ENCODE data around the gene GABRG3.

GABRG3 gene

GRCh38 chr15:26970712-26971210 lies at the start of gene GABRG3:
GABRG3 (plus strand) TSS chr15:26971181.
- DNase-seq (ENCODE audit: low read depth), result no peak

- DNase-seq (ENCODE audit: low read depth), result no peak
These were observed 49.5 kb upstream of the GABRG3 start for GRCh38 chr15:26921433-26921832.

DNA sequence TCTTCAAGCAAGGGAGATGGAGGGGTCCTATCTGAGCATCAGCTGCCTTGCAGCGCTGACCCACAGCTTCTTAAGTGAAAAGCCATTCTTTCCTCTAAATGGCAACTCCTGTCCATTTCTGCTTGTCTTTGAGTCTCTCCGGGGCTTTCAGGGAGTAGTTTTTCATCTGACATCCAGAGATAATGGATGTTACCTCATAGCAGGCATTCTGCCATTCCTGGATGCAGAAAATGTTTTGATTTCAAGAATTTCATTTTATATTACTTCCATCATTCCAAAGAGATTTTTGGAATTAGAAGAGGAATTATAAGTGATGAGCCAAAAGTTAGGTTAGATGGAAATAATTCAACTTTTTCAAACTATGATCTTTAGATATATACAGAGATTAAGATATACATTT lies 44.9 kb upstream of the GABRG3 start:
- DNase-seq (ENCODE audit: low read depth), result no peak

DNA sequence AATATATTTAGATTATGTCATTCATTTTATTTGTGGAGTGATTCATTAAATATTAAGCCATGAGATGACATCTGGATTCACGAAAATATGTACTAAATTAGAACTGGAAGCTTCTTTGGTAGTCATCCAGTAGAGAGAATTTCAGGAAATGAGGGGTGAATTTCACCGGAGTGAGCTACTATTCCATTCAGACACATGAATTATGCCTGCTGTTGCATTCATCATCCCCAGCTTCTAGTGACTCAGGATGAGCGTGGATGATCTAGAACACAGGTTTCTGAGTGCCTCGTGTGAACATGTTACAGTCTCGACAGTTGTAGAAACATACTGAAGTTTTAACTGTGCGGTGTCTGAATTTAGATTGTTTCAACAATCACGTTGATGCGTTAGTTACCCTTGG lies 42.9 kb upstream of the GABRG3 start:
- no peak for DNase-seq (ENCODE audit: low read depth)

- no peak for DNase-seq (ENCODE audit: low read depth)
These were observed 41.4 kb upstream of the GABRG3 start for GRCh38 chr15:26929588-26929987.

DNA sequence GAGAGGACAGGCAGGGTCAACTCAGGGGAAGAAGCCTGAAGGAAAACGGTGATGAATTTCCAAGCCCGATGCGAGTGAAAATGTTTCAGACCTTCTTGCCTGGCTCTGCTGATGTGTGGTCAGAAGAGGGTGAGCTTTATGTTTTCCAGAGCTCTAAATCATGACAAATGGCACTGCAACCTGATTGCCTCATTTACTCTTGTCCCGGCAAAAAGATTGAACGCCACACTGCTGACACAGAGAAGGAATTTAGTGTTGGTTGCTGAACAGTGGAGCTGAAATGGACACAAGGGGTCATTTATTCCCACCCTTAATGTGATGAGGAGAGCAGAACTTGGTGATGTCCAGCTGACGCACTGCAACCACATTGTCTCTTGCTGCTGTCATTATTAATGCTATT lies 36.1 kb upstream of the GABRG3 start:
- no peak for DNase-seq (ENCODE audit: low read depth)

GRCh38 chr15:26935322-26935721 lies 35.7 kb upstream of the GABRG3 start:
- no peak for DNase-seq (ENCODE audit: low read depth)

- DNase-seq (ENCODE audit: low read depth), result no peak
These were observed 34.5 kb upstream of the GABRG3 start for GRCh38 chr15:26936502-26936901.

DNA sequence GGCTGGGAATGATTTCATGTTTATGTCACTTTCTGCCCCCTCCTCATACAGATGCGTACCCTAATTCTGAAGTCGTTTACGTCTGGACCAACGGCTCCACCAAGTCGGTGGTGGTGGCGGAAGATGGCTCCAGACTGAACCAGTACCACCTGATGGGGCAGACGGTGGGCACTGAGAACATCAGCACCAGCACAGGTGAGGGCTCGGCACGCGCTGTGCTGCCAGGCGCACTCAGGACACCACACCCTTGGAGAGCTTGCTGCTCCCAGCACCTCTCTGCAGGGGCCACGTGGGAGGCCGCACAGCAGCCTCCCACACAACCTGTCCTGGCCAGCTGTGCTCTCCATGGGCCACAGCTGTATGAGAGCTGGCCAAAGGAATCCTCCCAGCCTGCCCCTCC lies 33.8 kb upstream of the GABRG3 start:
- DNase-seq (ENCODE audit: low read depth), result no peak

DNA sequence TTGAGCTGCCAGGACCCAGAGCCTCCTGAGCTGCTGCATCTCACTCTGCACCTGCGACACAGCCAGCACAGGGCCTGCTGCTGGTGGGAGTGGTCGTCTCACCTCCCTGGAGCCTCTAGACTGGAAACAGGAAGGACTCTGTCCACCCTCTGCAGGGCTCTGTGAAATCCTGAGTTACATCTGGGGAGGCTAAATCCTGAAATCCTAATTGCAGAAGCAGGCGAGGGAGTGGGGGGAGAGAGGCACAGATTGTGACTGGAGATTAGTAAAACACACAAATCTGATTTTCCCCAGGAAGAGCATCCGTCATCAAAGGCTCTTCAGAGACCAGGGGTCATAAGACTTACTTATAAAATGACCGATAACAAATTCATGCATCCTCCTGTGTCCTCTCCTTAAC lies 31.6 kb upstream of the GABRG3 start:
- no peak for DNase-seq (ENCODE audit: low read depth)

DNA sequence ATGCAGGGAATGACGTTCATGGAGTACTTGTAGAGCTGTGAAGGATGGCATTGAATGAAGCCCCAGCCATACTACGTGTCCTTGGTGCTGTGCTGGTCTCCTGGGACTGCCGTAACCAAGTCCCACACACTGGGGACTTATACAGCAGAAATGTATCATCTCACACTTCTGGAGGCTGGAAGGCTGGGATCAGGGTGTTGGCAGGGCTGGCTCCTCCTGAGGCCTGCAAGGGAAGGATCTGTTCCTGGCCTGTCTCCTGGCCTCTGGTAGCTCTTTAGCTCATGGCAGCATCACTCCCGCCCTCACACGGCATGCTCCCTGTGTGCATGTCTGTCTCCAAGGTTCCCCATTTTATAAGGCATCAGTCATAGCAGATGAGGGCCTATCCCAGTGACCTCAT lies 29.5 kb upstream of the GABRG3 start:
- no peak for DNase-seq (ENCODE audit: low read depth)

DNA sequence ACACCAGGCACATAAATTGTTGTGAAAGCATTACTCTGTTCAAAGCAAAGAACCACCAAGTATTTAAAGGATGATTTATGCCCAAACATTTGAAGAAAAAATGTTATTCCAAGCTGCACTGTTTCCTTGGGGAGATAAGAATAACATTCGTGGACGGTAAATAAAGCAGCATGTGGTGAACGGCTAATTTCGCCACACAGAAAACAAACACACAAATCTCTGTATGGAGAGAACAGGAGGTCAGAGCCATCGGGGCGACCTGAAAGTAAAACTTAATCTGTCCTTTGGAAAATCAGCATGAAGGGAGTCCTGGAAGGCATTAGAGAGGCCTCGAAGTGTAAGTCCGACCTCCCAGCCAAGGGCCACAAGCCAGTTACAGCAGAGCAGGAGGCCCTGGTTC lies 27.1 kb upstream of the GABRG3 start:
- DNase-seq (ENCODE audit: low read depth), result no peak

DNA sequence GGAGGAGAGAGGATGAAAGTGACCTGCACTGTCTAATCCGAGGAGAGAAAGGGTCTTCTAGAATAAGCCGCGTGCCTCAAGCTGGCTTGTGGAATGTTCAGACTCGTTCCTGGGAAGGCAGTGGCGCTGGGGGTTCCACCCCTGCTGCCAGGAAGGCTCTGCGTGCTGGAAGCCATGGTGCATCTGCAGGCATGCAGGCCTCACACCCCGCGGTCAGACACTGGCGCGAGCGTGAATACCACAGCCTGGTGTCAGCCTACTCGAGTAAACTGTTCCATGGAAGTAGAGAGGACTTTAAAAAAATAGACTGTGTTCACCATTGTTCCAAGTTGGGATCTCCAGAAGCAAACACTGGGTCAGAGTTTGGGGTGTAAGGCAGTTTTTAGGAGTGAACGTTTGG lies 25.9 kb upstream of the GABRG3 start:
- DNase-seq (ENCODE audit: low read depth), result no peak

- DNase-seq (ENCODE audit: low read depth), result no peak
These were observed 21.0 kb upstream of the GABRG3 start for GRCh38 chr15:26950001-26950400.

DNA sequence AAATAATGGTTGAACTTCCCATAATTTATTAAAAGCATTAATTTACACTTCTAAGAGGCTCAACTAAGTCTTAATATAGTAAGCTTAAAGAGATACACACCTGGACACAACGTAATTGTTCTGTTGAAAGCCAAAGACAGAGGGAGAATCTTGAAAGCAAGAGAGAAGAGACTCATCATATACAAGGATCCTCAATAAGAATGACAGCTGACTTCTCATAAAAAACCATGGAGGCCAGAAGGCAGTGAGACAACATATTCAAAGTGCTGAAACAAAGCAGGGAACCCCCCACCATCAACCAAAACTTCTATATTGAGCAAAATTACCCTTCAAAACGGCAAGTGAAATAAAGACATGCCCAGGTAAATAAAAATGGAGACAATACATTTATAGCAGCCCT lies 16.6 kb upstream of the GABRG3 start:
- no peak for DNase-seq (ENCODE audit: low read depth)

DNA sequence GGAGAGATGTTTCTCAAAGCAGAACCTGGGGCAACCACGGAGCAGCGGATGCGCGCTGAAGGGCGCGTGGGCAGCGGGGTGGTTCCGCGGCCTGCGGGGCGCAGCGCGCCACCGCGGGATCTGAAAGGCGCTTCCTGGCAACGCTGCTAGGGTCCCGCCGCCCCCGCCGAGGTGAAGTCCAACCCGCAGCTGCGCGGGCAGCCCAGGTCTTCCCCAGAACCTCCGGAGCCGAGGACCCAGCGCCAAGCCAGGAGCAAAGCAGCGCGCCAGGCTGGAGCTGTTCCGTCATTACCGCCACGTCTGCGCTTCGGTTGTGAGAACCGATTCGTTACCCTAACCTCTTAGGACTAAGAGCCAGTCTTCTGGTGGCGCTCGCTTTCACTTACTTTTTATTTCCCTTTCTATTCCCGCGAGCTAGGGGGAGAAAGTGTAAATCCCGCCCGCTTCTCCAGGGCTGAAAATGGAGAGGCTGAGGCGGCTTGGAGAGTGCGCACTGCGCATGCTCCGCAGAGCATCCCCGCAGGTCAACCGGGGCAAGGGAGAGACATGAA lies 3.2 kb upstream of the GABRG3 start:
- DNase-seq (ENCODE audit: low read depth), result no peak

- no peak for DNase-seq (ENCODE audit: low read depth)
These were observed 2.2 kb upstream of the GABRG3 start for GRCh38 chr15:26968806-26969205.

DNA sequence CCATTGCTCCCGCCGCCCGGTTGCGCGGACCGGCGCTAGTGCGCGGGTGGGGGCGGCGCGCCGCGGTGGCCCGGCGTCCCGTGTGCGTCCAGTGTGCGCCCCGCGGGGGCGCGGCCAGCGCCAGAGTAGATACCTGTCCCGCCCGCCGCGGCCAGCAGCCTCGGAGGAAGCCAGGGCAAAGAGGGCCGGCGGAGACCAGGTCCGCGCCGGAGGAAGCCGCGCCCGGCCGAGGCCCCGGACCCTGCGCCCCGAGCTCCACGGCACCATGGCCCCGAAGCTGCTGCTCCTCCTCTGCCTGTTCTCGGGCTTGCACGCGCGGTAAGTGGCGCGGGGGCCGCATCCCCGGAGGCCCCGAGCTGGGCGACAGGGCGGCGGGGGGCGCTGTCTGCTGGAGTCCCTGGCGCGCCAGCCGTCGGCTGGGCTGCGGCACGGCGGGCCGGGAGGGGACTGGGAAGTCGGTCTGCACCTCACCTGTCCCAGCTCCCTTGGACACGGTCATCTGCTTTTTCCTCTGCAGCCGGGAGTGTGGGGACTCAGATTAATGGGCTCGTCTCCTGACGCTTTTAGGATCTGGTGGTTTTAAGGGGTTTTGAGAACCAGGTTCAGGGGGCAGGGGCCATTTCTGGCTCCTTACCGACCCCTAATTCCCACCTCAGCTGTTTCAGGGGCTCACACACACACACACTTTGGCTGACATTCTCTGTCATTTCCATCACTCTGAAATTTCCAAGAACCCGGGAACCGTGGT lies 464 bp downstream of the GABRG3 start:
- DNase-seq (ENCODE audit: low read depth), result no peak

DNA sequence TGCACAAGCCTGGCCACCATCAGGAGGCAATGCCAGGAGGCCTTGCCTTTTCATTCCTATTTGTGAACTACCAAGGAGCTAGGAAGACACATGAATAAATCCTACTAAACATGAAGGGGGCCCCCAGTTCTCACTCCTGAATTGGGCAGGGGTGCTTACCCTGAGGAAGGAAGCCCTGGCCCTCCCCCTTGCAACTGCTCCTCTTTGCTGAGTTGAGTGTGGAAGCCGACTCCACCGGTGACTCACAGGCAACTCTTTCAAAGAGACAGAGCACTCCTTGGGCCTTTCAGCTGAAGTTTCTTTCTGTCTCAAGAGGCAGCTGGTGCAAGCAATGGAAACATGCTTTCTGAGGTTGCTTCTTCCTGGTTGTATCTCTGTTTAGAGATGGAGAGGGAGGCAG lies 1.7 kb downstream of the GABRG3 start:
- no peak for DNase-seq (ENCODE audit: low read depth)

GRCh38 chr15:26974120-26974780 lies 3.3 kb downstream of the GABRG3 start:
- no peak for DNase-seq (ENCODE audit: low read depth)

DNA sequence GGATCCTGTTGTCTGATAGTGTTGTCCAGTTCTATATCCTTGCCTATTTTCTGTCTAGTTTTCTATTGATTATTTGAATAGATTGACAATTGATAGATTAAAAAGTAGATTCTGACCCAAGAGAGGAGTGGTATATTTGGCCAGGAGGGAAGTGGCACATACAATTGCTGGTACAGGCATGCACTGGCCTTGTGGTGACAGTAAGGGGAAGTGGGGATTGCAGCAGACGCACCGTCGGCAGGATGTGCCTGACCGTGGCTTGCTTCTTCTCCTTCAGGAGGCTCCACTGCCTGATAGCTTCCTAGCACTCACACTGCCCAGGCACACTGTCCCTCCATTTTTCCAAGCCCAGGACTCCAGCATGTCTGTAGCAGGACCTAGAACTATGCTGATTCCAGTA lies 10.5 kb downstream of the GABRG3 start:
- DNase-seq (ENCODE audit: low read depth), result no peak

GRCh38 chr15:26983822-26984221 lies 12.8 kb downstream of the GABRG3 start:
- no peak for DNase-seq (ENCODE audit: low read depth)

DNA sequence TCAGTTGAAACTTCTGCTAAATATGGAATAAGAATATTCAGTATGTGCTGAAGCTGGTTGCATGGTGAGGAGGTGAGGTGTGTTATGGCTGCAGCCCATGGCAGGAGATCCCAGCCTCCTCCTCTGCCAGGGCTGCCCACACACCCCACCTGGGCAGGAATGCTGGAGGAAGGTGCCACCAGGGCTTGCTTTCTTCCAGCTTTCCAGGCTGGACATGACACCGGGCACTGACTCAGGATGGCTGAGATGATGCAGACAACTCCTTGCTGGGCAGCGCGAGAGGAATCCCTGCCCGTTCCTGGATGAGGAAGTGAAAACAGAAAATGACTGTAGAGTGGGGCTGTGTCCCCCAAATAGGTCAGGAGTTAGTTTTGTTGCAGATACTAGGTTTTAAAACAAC lies 14.1 kb downstream of the GABRG3 start:
- no peak for DNase-seq (ENCODE audit: low read depth)

DNA sequence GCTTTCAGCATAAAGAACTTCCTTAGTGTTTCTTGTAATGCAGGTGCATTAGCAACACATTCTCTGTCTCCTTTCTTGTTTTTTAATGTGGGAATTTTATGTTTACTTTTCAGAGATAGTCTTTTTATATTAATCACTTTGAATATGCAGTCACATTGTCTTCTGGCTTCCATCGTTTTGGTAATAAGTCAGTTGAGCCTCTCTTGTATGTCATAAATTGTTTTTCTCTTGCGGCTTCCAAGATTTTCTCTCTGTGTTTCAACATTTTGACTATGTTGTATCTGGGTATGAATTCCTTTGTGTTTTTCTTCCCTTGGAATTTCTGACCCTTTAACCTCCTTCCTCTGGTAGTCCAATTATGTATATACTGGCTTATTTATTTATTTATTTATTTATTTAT lies 25.3 kb downstream of the GABRG3 start:
- DNase-seq (ENCODE audit: low read depth), result no peak

All from fibroblast of the conjunctiva (primary cell).